ENCODE measurements around the gene HP. TPM values are rescaled to one million over a fixed set of nuclear protein-coding genes. Genes with fewer than 3 reads are reported as not detected.

The HP gene
- total and polyA plus RNA-seq, 2 of the 13 experiments (the other 11 are each of a cell fraction or from before 2014, with no cell fraction given) = 387 to 524 TPM

DNA sequence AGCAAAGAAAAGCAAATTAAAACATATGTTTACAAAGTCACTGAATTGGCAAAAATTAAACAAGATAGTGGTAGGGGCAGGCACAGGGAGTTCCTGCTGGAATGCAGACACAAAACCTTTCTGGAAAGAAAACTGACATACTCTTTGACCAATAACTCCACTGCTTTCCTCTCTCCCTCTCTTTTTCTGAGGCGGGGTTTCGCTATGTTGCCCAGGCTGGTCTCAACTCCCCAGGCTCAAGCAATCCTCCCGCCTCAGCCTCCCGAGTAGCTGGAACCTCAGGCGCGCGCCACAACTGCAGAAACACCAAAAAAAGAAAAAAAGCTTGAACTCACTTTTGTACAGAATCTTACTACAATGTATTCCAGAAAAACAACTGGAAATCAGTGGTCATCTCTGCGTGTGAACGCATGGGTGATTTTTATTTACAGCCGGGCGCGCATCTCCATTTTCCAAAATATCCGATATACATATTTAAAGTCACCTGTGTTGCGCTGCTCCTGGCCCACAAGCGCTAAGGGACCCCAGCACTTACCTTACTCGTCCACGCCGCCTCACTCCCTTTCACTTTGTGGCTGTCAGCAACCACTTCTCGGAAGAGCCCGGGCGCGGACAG, 38.6 kb downstream of the HP start (continued):
- TF ChIP-seq NPAS2 (CRISPR knock-in tag; IDR thresholded peaks at IDR 0.05; ENCODE audit: borderline replicate concordance) (no peak), NR3C1 (CRISPR knock-in tag; IDR thresholded peaks at IDR 0.05) (no peak), ZNF552 (CRISPR knock-in tag; IDR thresholded peaks at IDR 0.05; ENCODE audit: borderline replicate concordance) (0 out of 2 replicates have a peak, but pooled peaks have one; percentile 42), TOE1 (CRISPR knock-in tag; IDR thresholded peaks at IDR 0.05) (no peak), ZMYM3 (CRISPR knock-in tag; IDR thresholded peaks at IDR 0.05) (peak; percentile 87), ZNF234 (CRISPR knock-in tag; conservative IDR thresholded peaks at IDR 0.05) (no peak), FOXP1 (IDR thresholded peaks at IDR 0.05) (no peak), FOXP1 (CRISPR knock-in tag; IDR thresholded peaks at IDR 0.05) (no peak), ZFP37 (CRISPR knock-in tag; IDR thresholded peaks at IDR 0.05; ENCODE audit: borderline replicate concordance) (no peak), FOXA1 (IDR thresholded peaks at IDR 0.05) (no peak), FOXA1 (CRISPR knock-in tag; IDR thresholded peaks at IDR 0.05) (no peak), SNAPC2 (CRISPR knock-in tag; IDR thresholded peaks at IDR 0.05) (no peak), NR2F1 (CRISPR knock-in tag; IDR thresholded peaks at IDR 0.05) (no peak; a peak in 1 of 4 replicates), ZNF446 (CRISPR knock-in tag; IDR thresholded peaks at IDR 0.05) (no peak), MED8 (CRISPR knock-in tag; IDR thresholded peaks at IDR 0.05; ENCODE audit: insufficient replicate concordance) (no peak), NR2F6 (IDR thresholded peaks at IDR 0.05) (no peak), NR2F6 (CRISPR knock-in tag; IDR thresholded peaks at IDR 0.05) (no peak), MTA1 (CRISPR knock-in tag; IDR thresholded peaks at IDR 0.05; ENCODE audit: borderline replicate concordance) (peak; percentile 70; the same call in 1 of the 2 replicates), HNRNPL (IDR thresholded peaks at IDR 0.05; ENCODE audit: low read depth, low read length) (no peak), REL (CRISPR knock-in tag; conservative IDR thresholded peaks at IDR 0.05) (0 out of 2 replicates have a peak, but pooled peaks have one; percentile 58), MXI1 (IDR thresholded peaks at IDR 0.05; ENCODE audit: borderline replicate concordance, low read depth, low read length) (no peak), ZMYM4 (CRISPR knock-in tag; IDR thresholded peaks at IDR 0.05) (no peak), KDM3A (CRISPR knock-in tag; IDR thresholded peaks at IDR 0.05; ENCODE audit: low read depth) (no peak), CBFB (CRISPR knock-in tag; IDR thresholded peaks at IDR 0.05) (no peak), NR2F2 (IDR thresholded peaks at IDR 0.05; ENCODE audit: borderline replicate concordance, low read depth) (0 out of 2 replicates have a peak, but pooled peaks have one; percentile 16), SPEN (CRISPR knock-in tag; IDR thresholded peaks at IDR 0.05; ENCODE audit: low read depth) (no peak), MAFF (IDR thresholded peaks at IDR 0.05; ENCODE audit: low read depth, low read length) (no peak), NONO (IDR thresholded peaks at IDR 0.05) (no peak), NONO (CRISPR knock-in tag; conservative IDR thresholded peaks at IDR 0.05) (0 out of 2 replicates have a peak, but pooled peaks have one; percentile 43), NFIC (IDR thresholded peaks at IDR 0.05; ENCODE audit: low read length) (no peak)
- TF ChIP-seq, protein P1, sequence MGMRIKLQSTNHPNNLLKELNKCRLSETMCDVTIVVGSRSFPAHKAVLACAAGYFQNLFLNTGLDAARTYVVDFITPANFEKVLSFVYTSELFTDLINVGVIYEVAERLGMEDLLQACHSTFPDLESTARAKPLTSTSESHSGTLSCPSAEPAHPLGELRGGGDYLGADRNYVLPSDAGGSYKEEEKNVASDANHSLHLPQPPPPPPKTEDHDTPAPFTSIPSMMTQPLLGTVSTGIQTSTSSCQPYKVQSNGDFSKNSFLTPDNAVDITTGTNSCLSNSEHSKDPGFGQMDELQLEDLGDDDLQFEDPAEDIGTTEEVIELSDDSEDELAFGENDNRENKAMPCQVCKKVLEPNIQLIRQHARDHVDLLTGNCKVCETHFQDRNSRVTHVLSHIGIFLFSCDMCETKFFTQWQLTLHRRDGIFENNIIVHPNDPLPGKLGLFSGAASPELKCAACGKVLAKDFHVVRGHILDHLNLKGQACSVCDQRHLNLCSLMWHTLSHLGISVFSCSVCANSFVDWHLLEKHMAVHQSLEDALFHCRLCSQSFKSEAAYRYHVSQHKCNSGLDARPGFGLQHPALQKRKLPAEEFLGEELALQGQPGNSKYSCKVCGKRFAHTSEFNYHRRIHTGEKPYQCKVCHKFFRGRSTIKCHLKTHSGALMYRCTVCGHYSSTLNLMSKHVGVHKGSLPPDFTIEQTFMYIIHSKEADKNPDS (CRISPR knock-in tag; IDR thresholded peaks at IDR 0.05) = no peak
- TF ChIP-seq, protein P2, sequence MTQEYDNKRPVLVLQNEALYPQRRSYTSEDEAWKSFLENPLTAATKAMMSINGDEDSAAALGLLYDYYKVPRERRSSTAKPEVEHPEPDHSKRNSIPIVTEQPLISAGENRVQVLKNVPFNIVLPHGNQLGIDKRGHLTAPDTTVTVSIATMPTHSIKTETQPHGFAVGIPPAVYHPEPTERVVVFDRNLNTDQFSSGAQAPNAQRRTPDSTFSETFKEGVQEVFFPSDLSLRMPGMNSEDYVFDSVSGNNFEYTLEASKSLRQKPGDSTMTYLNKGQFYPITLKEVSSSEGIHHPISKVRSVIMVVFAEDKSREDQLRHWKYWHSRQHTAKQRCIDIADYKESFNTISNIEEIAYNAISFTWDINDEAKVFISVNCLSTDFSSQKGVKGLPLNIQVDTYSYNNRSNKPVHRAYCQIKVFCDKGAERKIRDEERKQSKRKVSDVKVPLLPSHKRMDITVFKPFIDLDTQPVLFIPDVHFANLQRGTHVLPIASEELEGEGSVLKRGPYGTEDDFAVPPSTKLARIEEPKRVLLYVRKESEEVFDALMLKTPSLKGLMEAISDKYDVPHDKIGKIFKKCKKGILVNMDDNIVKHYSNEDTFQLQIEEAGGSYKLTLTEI (CRISPR knock-in tag; conservative IDR thresholded peaks at IDR 0.05) = no peak

All from HepG2 (cell line).